Endothelial cell of umbilical vein (primary cell): ENCODE data around the gene GPALPP1.
"Not testable (repeated sequence)": the region's sequence is repeated elsewhere in the genome, so short reads cannot be mapped to it uniquely, and the experiment has no call there.

Experiments
- CTCF ChIP-seq, 2 donors: IDR thresholded peaks; 1 replicate in 1 of 2; 2 replicates in 1 of 2; pipeline ENCODE4 v1.5.1; 2011; ENCODE audit warnings: low read length in 2 of 2, mild to moderate bottlenecking in 2 of 2, moderate library complexity in 2 of 2, control low read depth in 1 of 2, inconsistent platforms in 1 of 2, low read depth in 1 of 2; ENCODE audit not compliant: insufficient read depth in 1 of 2; ENCODE audit errors: extremely low read depth in 1 of 2
- EZH2 ChIP-seq: IDR thresholded peaks from 2 replicates; pipeline ENCODE4 v1.6.1; 2012; ENCODE audit warnings: borderline replicate concordance, low read depth, mild to moderate bottlenecking, moderate library complexity, low read length, inconsistent platforms; ENCODE audit not compliant: severe bottlenecking
- JUN ChIP-seq: IDR thresholded peaks from 2 replicates; pipeline ENCODE4 v1.6.1; 2011; ENCODE audit warnings: borderline replicate concordance, low read depth; ENCODE audit not compliant: insufficient read length, insufficient read depth
- POLR2A ChIP-seq: IDR thresholded peaks from 2 replicates; pipeline ENCODE4 v1.6.1; 2012; ENCODE audit warnings: low read depth, mild to moderate bottlenecking, control low read depth, low read length
- POLR2AphosphoS5 ChIP-seq: IDR thresholded peaks from 2 replicates; pipeline ENCODE4 v1.6.1; 2012; ENCODE audit warnings: low read depth, mild to moderate bottlenecking, control low read depth, low read length, moderate library complexity; ENCODE audit not compliant: insufficient read depth

- not testable (repeated sequence) for TF ChIP-seq CTCF (IDR thresholded peaks at IDR 0.05; ENCODE audit: extremely low read depth in 1 of 2, insufficient read depth in 1 of 2, low read depth in 1 of 2, low read length in 2 of 2); POLR2AphosphoS5; JUN; POLR2A; EZH2
Observed at GRCh38 chr13:45019981-45020380, 30.6 kb downstream of the GPALPP1 start.
